ENCODE results near the gene GATAD2A. TPM values are rescaled to one million over a fixed set of nuclear protein-coding genes. Genes with fewer than 3 reads are reported as not detected.

GATAD2A gene
- total and polyA plus RNA-seq, 4 donors: 7.1 to 23.7 (median 18.2) TPM

DNA sequence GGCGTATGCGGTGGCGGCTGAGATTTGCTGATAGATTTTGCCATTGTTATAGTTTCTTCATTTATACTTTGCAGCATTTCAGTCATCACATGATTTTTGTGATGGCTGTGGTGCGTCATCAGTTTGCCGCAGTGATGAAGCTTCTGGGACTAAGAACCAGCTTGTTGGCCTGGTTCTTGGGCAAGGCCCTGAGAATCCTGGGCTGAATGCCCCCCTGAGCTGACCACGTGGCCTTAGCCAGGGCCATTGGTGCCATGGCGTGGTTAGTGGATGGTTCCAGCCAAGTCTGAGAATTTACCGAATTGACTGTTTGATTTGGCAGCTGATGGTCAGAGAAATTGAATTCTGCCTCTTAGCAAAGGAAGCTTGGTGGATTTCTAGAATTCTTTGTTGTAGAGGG is 17.8 kb downstream of the GATAD2A start (continued):
- peak; percentile 78 for TF ChIP-seq YY1 (IDR thresholded peaks at IDR 0.05)

DNA sequence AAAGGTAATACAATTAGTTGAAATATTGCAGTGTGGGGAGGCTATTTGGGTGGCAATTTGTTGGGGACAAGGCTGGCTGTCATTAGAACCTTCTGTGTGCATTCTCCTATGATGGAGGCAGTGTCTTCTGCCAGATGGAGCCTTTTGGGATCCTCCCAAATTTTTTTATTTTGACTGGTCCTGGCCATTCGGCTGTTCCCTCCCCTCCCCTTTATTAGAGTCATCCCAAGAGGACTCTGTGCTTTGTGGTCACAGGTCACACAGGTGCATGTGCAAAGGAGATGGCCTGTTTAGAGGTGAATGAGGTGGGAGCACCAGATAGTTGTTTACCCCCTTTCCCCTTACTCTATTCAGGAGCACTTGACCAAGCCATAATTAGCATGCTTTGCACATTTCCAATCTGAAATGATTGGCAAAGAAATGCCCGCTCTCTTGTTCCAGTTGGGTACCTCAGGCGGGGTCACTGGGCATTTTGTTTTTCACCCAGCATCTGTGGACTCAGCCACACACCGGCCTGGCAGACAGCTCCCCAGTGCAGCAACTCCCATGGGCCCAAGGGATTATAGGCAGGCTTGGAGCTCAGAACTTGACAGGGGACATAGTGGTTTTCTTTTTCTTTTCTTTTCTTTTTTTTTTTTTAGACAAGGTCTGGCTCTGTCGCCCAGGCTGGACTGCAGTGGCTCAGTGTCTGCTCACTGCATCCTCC is 19.8 kb downstream of the GATAD2A start:
- DNase-seq (ENCODE audit: low spot score): no peak
- Histone ChIP-seq H3K27ac (ENCODE audit: low read depth in 1 of 2, low read length in 2 of 2) (peak overlapping the region; percentile 46 to 60), H3K4me3 (ENCODE audit: low read depth in 1 of 3, low read length in 3 of 3) (no peak overlapping the region), H3K27me3 (ENCODE audit: control insufficient read depth in 4 of 4, insufficient read depth in 4 of 4, low read length in 3 of 4) (no peaks in the 10 kb centered on the region), H3K36me3 (ENCODE audit: control insufficient read depth in 4 of 4, insufficient read depth in 3 of 4, low read depth in 1 of 4, low read length in 3 of 4) (no peaks in the 10 kb centered on the region), H3K4me1 (ENCODE audit: control insufficient read depth in 4 of 4, insufficient read depth in 4 of 4, low read length in 3 of 4) (peaks cover 5 to 44% (median 32%) of the 10 kb centered on the region in 4 donors), H3K9me3 (ENCODE audit: control insufficient read depth in 4 of 4, low read length in 3 of 4) (no peaks in the 10 kb centered on the region), H3K9ac (ENCODE audit: low read depth in 1 of 2, low read length in 2 of 2) (no peak overlapping the region)
- WGBS: 60% methylated on average over 5 of the region's 5 CpGs
- no peak for TF ChIP-seq RAD21 (IDR thresholded peaks at IDR 0.05)
- TF ChIP-seq, protein P1, sequence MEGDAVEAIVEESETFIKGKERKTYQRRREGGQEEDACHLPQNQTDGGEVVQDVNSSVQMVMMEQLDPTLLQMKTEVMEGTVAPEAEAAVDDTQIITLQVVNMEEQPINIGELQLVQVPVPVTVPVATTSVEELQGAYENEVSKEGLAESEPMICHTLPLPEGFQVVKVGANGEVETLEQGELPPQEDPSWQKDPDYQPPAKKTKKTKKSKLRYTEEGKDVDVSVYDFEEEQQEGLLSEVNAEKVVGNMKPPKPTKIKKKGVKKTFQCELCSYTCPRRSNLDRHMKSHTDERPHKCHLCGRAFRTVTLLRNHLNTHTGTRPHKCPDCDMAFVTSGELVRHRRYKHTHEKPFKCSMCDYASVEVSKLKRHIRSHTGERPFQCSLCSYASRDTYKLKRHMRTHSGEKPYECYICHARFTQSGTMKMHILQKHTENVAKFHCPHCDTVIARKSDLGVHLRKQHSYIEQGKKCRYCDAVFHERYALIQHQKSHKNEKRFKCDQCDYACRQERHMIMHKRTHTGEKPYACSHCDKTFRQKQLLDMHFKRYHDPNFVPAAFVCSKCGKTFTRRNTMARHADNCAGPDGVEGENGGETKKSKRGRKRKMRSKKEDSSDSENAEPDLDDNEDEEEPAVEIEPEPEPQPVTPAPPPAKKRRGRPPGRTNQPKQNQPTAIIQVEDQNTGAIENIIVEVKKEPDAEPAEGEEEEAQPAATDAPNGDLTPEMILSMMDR (IDR thresholded peaks at IDR 0.05; ENCODE audit: low read depth, low read length, missing input control): no peak
- TF ChIP-seq, protein P2, sequence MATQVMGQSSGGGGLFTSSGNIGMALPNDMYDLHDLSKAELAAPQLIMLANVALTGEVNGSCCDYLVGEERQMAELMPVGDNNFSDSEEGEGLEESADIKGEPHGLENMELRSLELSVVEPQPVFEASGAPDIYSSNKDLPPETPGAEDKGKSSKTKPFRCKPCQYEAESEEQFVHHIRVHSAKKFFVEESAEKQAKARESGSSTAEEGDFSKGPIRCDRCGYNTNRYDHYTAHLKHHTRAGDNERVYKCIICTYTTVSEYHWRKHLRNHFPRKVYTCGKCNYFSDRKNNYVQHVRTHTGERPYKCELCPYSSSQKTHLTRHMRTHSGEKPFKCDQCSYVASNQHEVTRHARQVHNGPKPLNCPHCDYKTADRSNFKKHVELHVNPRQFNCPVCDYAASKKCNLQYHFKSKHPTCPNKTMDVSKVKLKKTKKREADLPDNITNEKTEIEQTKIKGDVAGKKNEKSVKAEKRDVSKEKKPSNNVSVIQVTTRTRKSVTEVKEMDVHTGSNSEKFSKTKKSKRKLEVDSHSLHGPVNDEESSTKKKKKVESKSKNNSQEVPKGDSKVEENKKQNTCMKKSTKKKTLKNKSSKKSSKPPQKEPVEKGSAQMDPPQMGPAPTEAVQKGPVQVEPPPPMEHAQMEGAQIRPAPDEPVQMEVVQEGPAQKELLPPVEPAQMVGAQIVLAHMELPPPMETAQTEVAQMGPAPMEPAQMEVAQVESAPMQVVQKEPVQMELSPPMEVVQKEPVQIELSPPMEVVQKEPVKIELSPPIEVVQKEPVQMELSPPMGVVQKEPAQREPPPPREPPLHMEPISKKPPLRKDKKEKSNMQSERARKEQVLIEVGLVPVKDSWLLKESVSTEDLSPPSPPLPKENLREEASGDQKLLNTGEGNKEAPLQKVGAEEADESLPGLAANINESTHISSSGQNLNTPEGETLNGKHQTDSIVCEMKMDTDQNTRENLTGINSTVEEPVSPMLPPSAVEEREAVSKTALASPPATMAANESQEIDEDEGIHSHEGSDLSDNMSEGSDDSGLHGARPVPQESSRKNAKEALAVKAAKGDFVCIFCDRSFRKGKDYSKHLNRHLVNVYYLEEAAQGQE (IDR thresholded peaks at IDR 0.05): no peak
- TF ChIP-seq YY1 (IDR thresholded peaks at IDR 0.05): no peak
- no peak for TF ChIP-seq NR2F2 (IDR thresholded peaks at IDR 0.05)
- no peak for TF ChIP-seq FOXA2 (IDR thresholded peaks at IDR 0.05)
- peak in 1 of 2 donors; percentile 30 for TF ChIP-seq RXRA (IDR thresholded peaks at IDR 0.05)
- no peak for TF ChIP-seq EGR1 (IDR thresholded peaks at IDR 0.05; ENCODE audit: low read depth in 2 of 2)
- no peak for TF ChIP-seq HNF4G (IDR thresholded peaks at IDR 0.05)
- TF ChIP-seq, protein P3, sequence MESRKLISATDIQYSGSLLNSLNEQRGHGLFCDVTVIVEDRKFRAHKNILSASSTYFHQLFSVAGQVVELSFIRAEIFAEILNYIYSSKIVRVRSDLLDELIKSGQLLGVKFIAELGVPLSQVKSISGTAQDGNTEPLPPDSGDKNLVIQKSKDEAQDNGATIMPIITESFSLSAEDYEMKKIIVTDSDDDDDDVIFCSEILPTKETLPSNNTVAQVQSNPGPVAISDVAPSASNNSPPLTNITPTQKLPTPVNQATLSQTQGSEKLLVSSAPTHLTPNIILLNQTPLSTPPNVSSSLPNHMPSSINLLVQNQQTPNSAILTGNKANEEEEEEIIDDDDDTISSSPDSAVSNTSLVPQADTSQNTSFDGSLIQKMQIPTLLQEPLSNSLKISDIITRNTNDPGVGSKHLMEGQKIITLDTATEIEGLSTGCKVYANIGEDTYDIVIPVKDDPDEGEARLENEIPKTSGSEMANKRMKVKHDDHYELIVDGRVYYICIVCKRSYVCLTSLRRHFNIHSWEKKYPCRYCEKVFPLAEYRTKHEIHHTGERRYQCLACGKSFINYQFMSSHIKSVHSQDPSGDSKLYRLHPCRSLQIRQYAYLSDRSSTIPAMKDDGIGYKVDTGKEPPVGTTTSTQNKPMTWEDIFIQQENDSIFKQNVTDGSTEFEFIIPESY (IDR thresholded peaks at IDR 0.05): no peak
- TF ChIP-seq TAF1 (conservative IDR thresholded peaks at IDR 0.05): no peak
- no peak for TF ChIP-seq FOXA1 (IDR thresholded peaks at IDR 0.05)
- peak; percentile 60 to 79 for TF ChIP-seq HNF4A (conservative IDR thresholded peaks at IDR 0.05)
- TF ChIP-seq, protein P4, sequence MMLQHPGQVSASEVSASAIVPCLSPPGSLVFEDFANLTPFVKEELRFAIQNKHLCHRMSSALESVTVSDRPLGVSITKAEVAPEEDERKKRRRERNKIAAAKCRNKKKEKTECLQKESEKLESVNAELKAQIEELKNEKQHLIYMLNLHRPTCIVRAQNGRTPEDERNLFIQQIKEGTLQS (IDR thresholded peaks at IDR 0.05): no peak
